ENCODE measurements around the gene AKAP1.

The AKAP1 gene, protein sequence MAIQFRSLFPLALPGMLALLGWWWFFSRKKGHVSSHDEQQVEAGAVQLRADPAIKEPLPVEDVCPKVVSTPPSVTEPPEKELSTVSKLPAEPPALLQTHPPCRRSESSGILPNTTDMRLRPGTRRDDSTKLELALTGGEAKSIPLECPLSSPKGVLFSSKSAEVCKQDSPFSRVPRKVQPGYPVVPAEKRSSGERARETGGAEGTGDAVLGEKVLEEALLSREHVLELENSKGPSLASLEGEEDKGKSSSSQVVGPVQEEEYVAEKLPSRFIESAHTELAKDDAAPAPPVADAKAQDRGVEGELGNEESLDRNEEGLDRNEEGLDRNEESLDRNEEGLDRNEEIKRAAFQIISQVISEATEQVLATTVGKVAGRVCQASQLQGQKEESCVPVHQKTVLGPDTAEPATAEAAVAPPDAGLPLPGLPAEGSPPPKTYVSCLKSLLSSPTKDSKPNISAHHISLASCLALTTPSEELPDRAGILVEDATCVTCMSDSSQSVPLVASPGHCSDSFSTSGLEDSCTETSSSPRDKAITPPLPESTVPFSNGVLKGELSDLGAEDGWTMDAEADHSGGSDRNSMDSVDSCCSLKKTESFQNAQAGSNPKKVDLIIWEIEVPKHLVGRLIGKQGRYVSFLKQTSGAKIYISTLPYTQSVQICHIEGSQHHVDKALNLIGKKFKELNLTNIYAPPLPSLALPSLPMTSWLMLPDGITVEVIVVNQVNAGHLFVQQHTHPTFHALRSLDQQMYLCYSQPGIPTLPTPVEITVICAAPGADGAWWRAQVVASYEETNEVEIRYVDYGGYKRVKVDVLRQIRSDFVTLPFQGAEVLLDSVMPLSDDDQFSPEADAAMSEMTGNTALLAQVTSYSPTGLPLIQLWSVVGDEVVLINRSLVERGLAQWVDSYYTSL

GRCh38 chr17:57084802-57085447, at the start of gene AKAP1:
Gene AKAP1, plus strand, starts transcription at chr17:57085246. Its CDS starts 20,219 bp downstream, at chr17:57105465.
- peak; percentile 94 for DNase-seq (ENCODE audit: low read depth)

GRCh38 chr17:57035971-57036481, 49.0 kb upstream of the AKAP1 start:
- no peak for DNase-seq (ENCODE audit: low read depth)

DNA sequence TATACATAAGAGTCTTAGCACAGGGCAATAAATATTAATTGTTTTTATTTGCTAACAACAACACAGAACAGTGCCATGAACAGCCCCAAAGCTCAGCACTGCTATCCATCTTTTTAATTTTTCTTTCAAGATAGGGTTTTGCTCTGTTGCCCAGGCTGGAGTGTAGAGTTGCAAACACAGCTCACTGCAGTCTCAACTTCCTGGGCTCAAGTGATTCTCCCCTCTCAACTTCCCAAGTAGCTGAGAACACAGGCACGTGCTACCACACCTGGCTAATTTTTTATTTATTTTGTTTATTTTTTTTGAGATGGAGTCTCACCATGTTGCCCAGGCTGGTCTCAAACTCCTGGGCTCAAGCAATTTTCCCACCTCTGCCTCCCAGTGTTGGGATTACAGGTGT, 47.6 kb upstream of the AKAP1 start:
- DNase-seq (ENCODE audit: low read depth): no peak

- no peak for DNase-seq (ENCODE audit: low read depth)
Measured at GRCh38 chr17:57038486-57038885, 46.6 kb upstream of the AKAP1 start.

GRCh38 chr17:57040571-57040970, 44.5 kb upstream of the AKAP1 start:
- no peak for DNase-seq (ENCODE audit: low read depth)

DNA sequence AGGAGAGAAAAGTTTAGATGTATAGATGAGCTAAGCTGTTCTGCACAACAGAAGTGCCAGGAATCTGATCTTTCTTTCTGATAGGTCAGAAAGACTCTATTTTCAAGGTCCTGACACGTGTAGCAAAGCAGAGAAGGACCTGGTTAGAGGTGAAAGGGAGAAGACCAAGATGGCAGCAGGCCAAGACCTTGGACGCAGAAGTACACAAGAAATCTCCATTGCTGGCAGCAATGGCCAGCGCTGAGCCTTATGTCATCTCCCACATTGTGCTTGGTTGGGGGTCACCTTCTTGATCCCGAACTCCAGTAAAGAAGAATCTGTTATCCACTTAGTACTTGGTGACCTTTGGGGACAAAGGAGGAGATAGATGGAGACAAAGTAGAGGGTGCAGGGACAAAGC, 41.8 kb upstream of the AKAP1 start:
- DNase-seq (ENCODE audit: low read depth): no peak

- DNase-seq (ENCODE audit: low read depth): no peak
Measured at GRCh38 chr17:57044976-57045867, 39.8 kb upstream of the AKAP1 start.

DNA sequence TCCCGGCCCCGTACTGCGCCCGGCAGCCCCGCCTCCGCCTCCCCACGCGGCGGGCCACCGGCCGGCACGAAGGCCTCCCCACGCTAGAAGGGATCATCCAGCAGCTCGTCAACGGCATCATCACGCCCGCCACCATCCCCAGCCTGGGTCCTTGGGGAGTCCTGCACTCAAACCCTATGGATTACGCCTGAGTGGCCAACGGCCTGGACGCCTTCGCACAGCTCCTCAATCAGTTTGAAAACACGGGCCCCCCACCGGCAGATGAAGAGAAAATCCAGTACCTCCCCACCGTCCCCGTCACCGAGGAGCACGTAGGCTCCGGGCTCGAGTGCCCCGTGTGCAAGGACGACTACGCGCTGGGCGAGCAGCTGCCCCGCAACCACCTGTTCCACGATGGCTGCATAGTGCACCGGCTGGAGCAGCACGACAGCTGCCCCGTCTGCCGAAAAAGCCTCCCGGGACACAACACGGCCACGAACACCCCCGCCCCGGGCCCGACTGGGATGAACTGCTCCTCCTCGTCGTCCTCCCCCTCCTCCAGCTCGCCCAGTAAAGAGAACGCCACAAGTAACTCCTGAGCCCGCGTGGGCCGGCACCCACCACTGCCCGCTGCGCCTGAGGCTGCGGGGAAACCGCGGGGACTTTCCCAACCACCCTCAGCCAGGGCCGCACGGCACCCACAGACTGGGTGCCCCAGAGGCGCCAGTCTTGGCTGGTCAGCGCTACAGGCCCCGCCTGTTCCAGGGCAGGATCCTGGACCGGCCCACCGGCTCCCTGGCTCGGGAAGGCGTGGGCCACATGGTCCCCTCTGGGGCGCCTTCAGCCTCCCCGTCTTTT, 39.0 kb upstream of the AKAP1 start:
- no peak for DNase-seq (ENCODE audit: low read depth)

- no peak for DNase-seq (ENCODE audit: low read depth)
Measured at GRCh38 chr17:57046749-57047148, 38.3 kb upstream of the AKAP1 start.

DNA sequence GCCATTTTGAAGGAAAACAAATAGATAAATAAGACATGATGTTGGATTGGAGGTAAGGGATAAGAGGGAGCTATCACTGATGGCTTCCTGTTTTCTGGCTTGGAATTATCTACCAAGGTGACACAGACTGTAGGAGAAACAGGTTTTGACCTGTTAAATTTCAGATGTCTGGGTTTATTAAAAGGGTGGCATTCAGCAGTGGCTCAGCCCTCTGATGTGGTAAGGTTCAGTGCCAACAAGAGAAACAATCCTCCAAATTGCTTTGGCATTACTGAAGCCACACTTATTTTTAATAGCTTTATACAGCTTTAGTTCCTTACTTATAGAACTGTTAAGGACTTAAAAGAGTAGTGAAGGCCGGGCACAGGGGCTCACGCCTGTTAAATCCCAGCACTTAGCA, 37.0 kb upstream of the AKAP1 start:
- no peak for DNase-seq (ENCODE audit: low read depth)

GRCh38 chr17:57050306-57050705, 34.7 kb upstream of the AKAP1 start:
- DNase-seq (ENCODE audit: low read depth): no peak

DNA sequence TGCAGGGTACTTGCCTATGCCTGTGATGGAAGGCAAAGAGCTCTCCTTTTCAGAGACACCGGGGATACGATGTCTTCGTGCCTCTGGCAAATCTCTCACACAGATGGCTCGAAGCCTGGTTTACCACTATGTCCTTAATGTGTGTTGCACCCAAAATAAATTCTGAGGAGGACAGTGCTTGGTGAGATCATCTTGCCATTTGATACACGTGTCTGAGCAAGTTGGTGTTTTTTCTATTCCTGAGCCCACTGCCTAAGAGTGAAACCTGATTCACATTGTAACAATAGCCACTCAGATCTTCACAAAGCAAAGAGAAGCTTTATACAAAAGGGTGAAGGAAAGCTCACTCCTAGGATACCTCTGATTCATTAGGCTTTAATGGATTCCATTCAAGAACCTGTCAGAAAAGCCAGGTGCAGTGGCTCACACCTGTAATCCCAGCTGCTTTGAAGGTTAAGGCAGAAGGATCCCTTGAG, 33.1 kb upstream of the AKAP1 start:
- DNase-seq (ENCODE audit: low read depth): no peak

GRCh38 chr17:57062865-57063264, 22.2 kb upstream of the AKAP1 start:
- DNase-seq (ENCODE audit: low read depth): no peak

- no peak for DNase-seq (ENCODE audit: low read depth)
Measured at GRCh38 chr17:57067162-57067561, 17.9 kb upstream of the AKAP1 start.

DNA sequence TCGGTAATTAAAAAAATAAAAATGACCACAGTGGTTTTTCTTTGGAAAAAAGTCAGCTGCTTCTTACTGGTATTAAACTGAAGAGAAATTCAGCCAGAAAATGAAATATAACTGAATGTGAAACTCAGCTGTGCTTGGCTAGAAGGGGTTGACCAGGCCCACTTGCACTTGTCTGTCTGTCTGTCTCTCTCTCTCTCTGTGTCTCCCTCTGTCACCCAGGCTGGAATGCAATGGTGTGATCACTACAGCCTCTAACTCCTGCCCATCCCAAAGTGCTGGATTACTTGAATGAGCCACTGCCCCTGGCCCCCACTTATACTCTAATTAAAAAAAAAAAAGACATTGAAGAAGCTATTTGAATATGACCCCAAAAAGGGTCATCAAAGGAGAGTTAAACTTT, 17.3 kb upstream of the AKAP1 start:
- no peak for DNase-seq (ENCODE audit: low read depth)

- DNase-seq (ENCODE audit: low read depth): no peak
Measured at GRCh38 chr17:57068222-57068658, 16.8 kb upstream of the AKAP1 start.

GRCh38 chr17:57068707-57069106, 16.3 kb upstream of the AKAP1 start:
- no peak for DNase-seq (ENCODE audit: low read depth)

- no peak for DNase-seq (ENCODE audit: low read depth)
Measured at GRCh38 chr17:57071991-57072944, 12.8 kb upstream of the AKAP1 start.

GRCh38 chr17:57073626-57074025, 11.4 kb upstream of the AKAP1 start:
- DNase-seq (ENCODE audit: low read depth): no peak

Measured in EH (cell line).